Adrenal gland (tissue), 12 donors: ENCODE data around the gene OR10A3. TPM values are rescaled to one million over a fixed set of nuclear protein-coding genes. Genes with fewer than 3 reads are reported as not detected.

Experiments
- DNase-seq, 7 donors: peaks; one replicate each; pipeline ENCODE4 v3.0.0-alpha.2; 2019 to 2020
- H3K27ac ChIP-seq, 5 donors: fragments of 200-600 bp; sonication (generic) in 4 of 5; 1 replicate in 3 of 5; 2 replicates in 2 of 5; pipeline versions ENCODE4 v1.5.1 to v1.8.0; 2016 to 2020; ENCODE audit warnings: mild to moderate bottlenecking in 1 of 5
- H3K27me3 ChIP-seq: fragments of 200-600 bp; 2 replicates; pipeline ENCODE4 v1.8.0; 2021
- H3K36me3 ChIP-seq, 2 donors: fragments of 200-600 bp; replicated peaks in 1 of 2; 1 replicate in 1 of 2; 2 replicates in 1 of 2; pipeline versions ENCODE4 v1.5.1 to v1.8.0; 2018 to 2022
- H3K4me1 ChIP-seq, 2 donors: fragments of 200-600 bp; replicated peaks in 1 of 2; 1 replicate in 1 of 2; 2 replicates in 1 of 2; pipeline versions ENCODE4 v1.5.1 to v1.8.0; 2018 to 2021
- H3K4me3 ChIP-seq, 4 donors: fragments of 200-600 bp; sonication (generic) in 3 of 4; one replicate each; pipeline ENCODE4 v1.5.1; 2016 to 2018
- H3K9me3 ChIP-seq, 3 donors: fragments of 200-600 bp; sonication (generic) in 1 of 3; replicated peaks in 1 of 3; 1 replicate in 2 of 3; 2 replicates in 1 of 3; pipeline versions ENCODE4 v1.5.1 to v1.8.0; 2016 to 2021
- CTCF ChIP-seq, 6 experiments: fragments of 450-650 bp in 4 of 6; fragments of 200-600 bp in 2 of 6; sonication (generic) in 1 of 6; IDR thresholded peaks; 1 replicate in 5 of 6; 2 replicates in 1 of 6; pipeline versions ENCODE4 v1.5.1 to v1.8.0; 2016 to 2021; ENCODE audit warnings: antibody characterized with exemption in 6 of 6, mild to moderate bottlenecking in 2 of 6, moderate library complexity in 1 of 6
- POLR2A ChIP-seq, 2 donors: fragments of 450-650 bp; IDR thresholded peaks; one replicate each; pipeline ENCODE4 v1.6.1; 2017; ENCODE audit warnings: antibody characterized with exemption in 2 of 2, mild to moderate bottlenecking in 2 of 2, moderate library complexity in 1 of 2
- WGBS, 4 donors: extraction: QIAGEN DNeasy Blood & Tissue Kit in 2 of 4; methylation state at CpG; one replicate each; pipeline versions ENCODE4 v1.1.5 to v1.1.7; 2013 to 2017; 5-methylcytosine and 5-hydroxymethylcytosine counted together
- intact Hi-C, 2 donors: fragments of 100-400 bp; cut with DNase I; formaldehyde crosslinking; loops; one replicate each; pipeline versions ENCODE4 v1.14.1 to v1.15.0; 2022 to 2023
- polyA plus RNA-seq, 3 donors: library from polyadenylated mRNA; stranded (reverse); fragments of 200-250 nt in 2 of 3; fragments of 350-450 nt in 1 of 3; fragmentation: Illumina TruSeq in 1 of 3; extraction: RNeasy Lipid Tissue Mini Kit (QIAGEN cat#74804) in 1 of 3; gene quantifications; one replicate each; pipeline ENCODE4 v1.2.3, GENCODE V29; 2013 to 2014
- total RNA-seq, 9 donors: library from RNA; depleted of rRNA in 4 of 9; stranded (reverse); fragments of >200 nt in 4 of 9; fragments of 120-200 nt in 1 of 9; fragmentation: NEBNext Ultra II Directional in 1 of 9; extraction: Animal tissue kit (Norgen Biotek cat#: 25700) in 1 of 9; gene quantifications; one replicate each; pipeline versions ENCODE4 v1.1.0 to v1.2.4, GENCODE V29; 2013 to 2023
- donor health status: healthy with polysubstance abuse.
- donor health status: Bipolar disorder and iron deficiency.
- donor health status: DM: yes; HTN: yes; CAD: no.
- donor health status: DM: no; HTN: no; CAD: no.
- donor health status: DM: no; HTN: no; CAD: no.
- donor health status: DM: yes; HTN: yes; CAD: no.

Gene OR10A3
- total and polyA plus RNA-seq, 12 donors: not detected

- Histone ChIP-seq H3K27ac (no peak overlapping the region), H3K36me3 (no peaks in the 10 kb centered on the region), H3K27me3 (no peaks in the 10 kb centered on the region), H3K4me1 (no peaks in the 10 kb centered on the region), H3K4me3 (no peak overlapping the region), H3K9me3 (no peaks in the 10 kb centered on the region)
- 32 to 57% (median 43%) methylated on average over 2 of the region's 2 CpGs for WGBS, 4 donors
- TF ChIP-seq CTCF (IDR thresholded peaks at IDR 0.05) (no peak), POLR2A (IDR thresholded peaks at IDR 0.05) (no peak)
- intact Hi-C loops: no loop called here
- DNase-seq: no peak
These were observed 31.8 kb downstream of the OR10A3 start for GRCh38 chr11:7909585-7910285.

DNA sequence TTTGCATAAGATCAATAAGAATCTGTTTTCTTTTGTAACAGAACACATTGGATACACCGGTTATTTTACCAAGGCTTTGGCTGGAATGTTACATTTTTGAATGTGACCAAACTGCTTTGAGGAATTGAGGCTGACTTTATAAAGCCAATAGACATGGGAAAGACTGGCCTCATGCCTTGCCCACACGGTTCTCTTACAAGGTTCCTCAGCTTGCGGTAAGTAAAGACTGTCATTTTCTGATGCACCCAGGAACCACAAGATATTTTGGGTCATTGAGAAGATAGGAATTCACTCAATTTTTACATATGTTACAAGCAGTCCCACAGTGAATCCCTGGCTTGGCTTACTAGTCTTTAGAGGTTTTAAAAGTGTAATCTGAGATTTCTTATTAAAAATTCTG is 34.4 kb downstream of the OR10A3 start:
- no peak for DNase-seq
- Histone ChIP-seq H3K9me3 (no peaks in the 10 kb centered on the region), H3K36me3 (no peaks in the 10 kb centered on the region), H3K4me1 (no peaks in the 10 kb centered on the region), H3K27ac (no peak overlapping the region), H3K4me3 (no peak overlapping the region), H3K27me3 (no peaks in the 10 kb centered on the region)
- 38 to 50% (median 40%) methylated on average over 3 of the region's 3 CpGs for WGBS, 4 donors
- intact Hi-C loops: no loop called here
- TF ChIP-seq CTCF (IDR thresholded peaks at IDR 0.05) (no peak), POLR2A (IDR thresholded peaks at IDR 0.05) (no peak)

GRCh38 chr11:7906481-7906880 is 35.0 kb downstream of the OR10A3 start:
- 11 to 33% (median 27%) methylated on average over 3 to 4 of the region's 4 CpGs for WGBS, 4 donors
- Histone ChIP-seq H3K4me3 (no peak overlapping the region), H3K27ac (no peak overlapping the region), H3K9me3 (no peaks in the 10 kb centered on the region), H3K27me3 (no peaks in the 10 kb centered on the region), H3K4me1 (no peaks in the 10 kb centered on the region), H3K36me3 (no peaks in the 10 kb centered on the region)
- TF ChIP-seq POLR2A (IDR thresholded peaks at IDR 0.05) (no peak), CTCF (IDR thresholded peaks at IDR 0.05) (no peak)
- DNase-seq: no peak
- intact Hi-C loops: no loop called here

GRCh38 chr11:7905961-7906429 is 35.5 kb downstream of the OR10A3 start:
- Histone ChIP-seq H3K9me3 (no peaks in the 10 kb centered on the region), H3K36me3 (no peaks in the 10 kb centered on the region), H3K4me3 (no peak overlapping the region), H3K4me1 (no peaks in the 10 kb centered on the region), H3K27ac (no peak overlapping the region), H3K27me3 (no peaks in the 10 kb centered on the region)
- WGBS, 4 donors: 31 to 58% (median 42%) methylated on average over 2 to 3 of the region's 3 CpGs
- DNase-seq: no peak
- intact Hi-C loops: no loop called here
- TF ChIP-seq POLR2A (IDR thresholded peaks at IDR 0.05): no peak
- no peak for TF ChIP-seq CTCF (IDR thresholded peaks at IDR 0.05)
